NCI-H345 (cell line): Measurements from ENCODE around the gene SORCS2.

Experiments
- DNase-seq: peaks from one replicate; lab custom pipeline; 2025; lab: John Stamatoyannopoulos, UW

Gene SORCS2

GRCh38 chr4:7224001-7224400 lies 31.7 kb downstream of the SORCS2 start:
- DNase-seq, result no peak

- no peak for DNase-seq
These were observed 32.7 kb downstream of the SORCS2 start for GRCh38 chr4:7224878-7225533.

- DNase-seq, result peak; percentile 56
These were observed 34.1 kb downstream of the SORCS2 start for GRCh38 chr4:7226439-7226838.

- DNase-seq, result peak; percentile 56
These were observed 34.7 kb downstream of the SORCS2 start for GRCh38 chr4:7227008-7227407.

- no peak for DNase-seq
These were observed 36.4 kb downstream of the SORCS2 start for GRCh38 chr4:7228734-7229133.

- no peak for DNase-seq
These were observed 39.8 kb downstream of the SORCS2 start for GRCh38 chr4:7232061-7232650.

GRCh38 chr4:7233006-7233580 lies 40.8 kb downstream of the SORCS2 start:
- no peak for DNase-seq

- no peak for DNase-seq
These were observed 41.3 kb downstream of the SORCS2 start for GRCh38 chr4:7233601-7234000.

GRCh38 chr4:7234355-7235029 lies 42.2 kb downstream of the SORCS2 start:
- DNase-seq, result no peak

- DNase-seq, result no peak
These were observed 42.7 kb downstream of the SORCS2 start for GRCh38 chr4:7235030-7235380.

GRCh38 chr4:7236847-7237246 lies 44.5 kb downstream of the SORCS2 start:
- no peak for DNase-seq

- no peak for DNase-seq
These were observed 45.5 kb downstream of the SORCS2 start for GRCh38 chr4:7237873-7238272.

- DNase-seq, result no peak
These were observed 46.1 kb downstream of the SORCS2 start for GRCh38 chr4:7238300-7238960.

- DNase-seq, result no peak
These were observed 46.9 kb downstream of the SORCS2 start for GRCh38 chr4:7239101-7239820.

- DNase-seq, result no peak
These were observed 47.5 kb downstream of the SORCS2 start for GRCh38 chr4:7239844-7240243.

GRCh38 chr4:7240306-7240705 lies 48.0 kb downstream of the SORCS2 start:
- DNase-seq, result no peak

GRCh38 chr4:7241597-7242125 lies 49.3 kb downstream of the SORCS2 start:
- DNase-seq, result no peak

- DNase-seq, result no peak
These were observed 50.4 kb downstream of the SORCS2 start for GRCh38 chr4:7242766-7243165.

GRCh38 chr4:7243609-7244330 lies 51.4 kb downstream of the SORCS2 start:
- no peak for DNase-seq

- DNase-seq, result no peak
These were observed 52.0 kb downstream of the SORCS2 start for GRCh38 chr4:7244331-7244665.

GRCh38 chr4:7244751-7245320 lies 52.5 kb downstream of the SORCS2 start:
- DNase-seq, result no peak
